ENCODE measurements around the gene MAS1.

The MAS1 gene

GRCh38 chr6:159865226-159865920, 25.4 kb upstream of the MAS1 start:
- no peaks in the 10 kb centered on the region for H3K36me3 ChIP-seq
- DNase-seq, result no peak
- H3K27ac ChIP-seq, result no peak overlapping the region
- intact Hi-C loops (cut with DNase I; ENCODE audit: low total_unique reads), result loop anchor here (1.0 to 10.0 kb wide), 3 partner anchors 76 to 589 kb away; no protein-coding TSS in a partner anchor
- no peak overlapping the region for H3K4me3 ChIP-seq
- H3K4me1 ChIP-seq, result peaks cover 0 to 4% (median 0%) of the 10 kb centered on the region in 4 donors
- no peaks in the 10 kb centered on the region for H3K9me3 ChIP-seq
- TF ChIP-seq CTCF (IDR thresholded peaks at IDR 0.05), result no peak
- no peaks in the 10 kb centered on the region for H3K27me3 ChIP-seq

- H3K27me3 ChIP-seq, result no peaks in the 10 kb centered on the region
- TF ChIP-seq CTCF (IDR thresholded peaks at IDR 0.05), result no peak
- no peak overlapping the region for H3K4me3 ChIP-seq
- no peak overlapping the region for H3K27ac ChIP-seq
- H3K4me1 ChIP-seq, result peaks cover 0 to 9% (median 3%) of the 10 kb centered on the region in 4 donors
- H3K9me3 ChIP-seq, result no peaks in the 10 kb centered on the region
- H3K36me3 ChIP-seq, result no peaks in the 10 kb centered on the region
- intact Hi-C loops (cut with DNase I; ENCODE audit: low total_unique reads), result loop anchor here (10.0 kb wide), 2 partner anchors 208 to 588 kb away; no protein-coding TSS in a partner anchor
- no peak for DNase-seq
These were observed 24.2 kb upstream of the MAS1 start for GRCh38 chr6:159866286-159867247.

- intact Hi-C loops (cut with DNase I; ENCODE audit: low total_unique reads), result no loop called here
- peaks cover 0 to 25% (median 7%) of the 10 kb centered on the region in 4 donors for H3K4me1 ChIP-seq
- H3K9me3 ChIP-seq, result no peaks in the 10 kb centered on the region
- H3K27ac ChIP-seq, result no peak overlapping the region
- no peaks in the 10 kb centered on the region for H3K36me3 ChIP-seq
- no peak for DNase-seq
- H3K27me3 ChIP-seq, result no peaks in the 10 kb centered on the region
- no peak overlapping the region for H3K4me3 ChIP-seq
- TF ChIP-seq CTCF (IDR thresholded peaks at IDR 0.05), result no peak
These were observed 19.5 kb upstream of the MAS1 start for GRCh38 chr6:159871241-159871640.

GRCh38 chr6:159871906-159872305, 18.9 kb upstream of the MAS1 start:
- Histone ChIP-seq H3K9me3 (no peaks in the 10 kb centered on the region), H3K27ac (no peak overlapping the region), H3K27me3 (no peaks in the 10 kb centered on the region), H3K36me3 (no peaks in the 10 kb centered on the region), H3K4me3 (no peak overlapping the region), H3K4me1 (peaks cover 0 to 25% (median 7%) of the 10 kb centered on the region in 4 donors)
- TF ChIP-seq CTCF (IDR thresholded peaks at IDR 0.05), result no peak
- no peak for DNase-seq
- intact Hi-C loops (cut with DNase I; ENCODE audit: low total_unique reads), result no loop called here

GRCh38 chr6:159874435-159874834, 16.4 kb upstream of the MAS1 start:
- H3K4me1 ChIP-seq, result peaks cover 0 to 25% (median 7%) of the 10 kb centered on the region in 4 donors
- no peaks in the 10 kb centered on the region for H3K9me3 ChIP-seq
- intact Hi-C loops (cut with DNase I; ENCODE audit: low total_unique reads), result no loop called here
- H3K27ac ChIP-seq, result peak overlapping the region in 1 of 2 donors; percentile 29
- no peak for TF ChIP-seq CTCF (IDR thresholded peaks at IDR 0.05)
- DNase-seq, result peak; percentile 40 to 77
- no peaks in the 10 kb centered on the region for H3K36me3 ChIP-seq
- no peak overlapping the region for H3K4me3 ChIP-seq
- H3K27me3 ChIP-seq, result no peaks in the 10 kb centered on the region

All from tibial artery (tissue), 4 donors.